A172 (cell line): ENCODE data around the gene TRPM2. TPM values are rescaled to one million over a fixed set of nuclear protein-coding genes. Genes with fewer than 3 reads are reported as not detected.

Source experiments
- DNase-seq: peaks from one replicate; pipeline ENCODE4 v3.0.0-alpha.2; 2015; ENCODE audit warnings: low spot score
- total RNA-seq: library from RNA; depleted of rRNA; stranded (reverse); fragments of >200 nt; shearing (Covaris generic); gene quantifications from 2 replicates; pipeline ENCODE4 v1.2.3, GENCODE V29; 2014

The TRPM2 gene
- total RNA-seq, 1 experiment from 2014 or later: 1.9 TPM

GRCh38 chr21:44444286-44444931, 91.0 kb downstream of the TRPM2 start:
- no peak for DNase-seq

DNA sequence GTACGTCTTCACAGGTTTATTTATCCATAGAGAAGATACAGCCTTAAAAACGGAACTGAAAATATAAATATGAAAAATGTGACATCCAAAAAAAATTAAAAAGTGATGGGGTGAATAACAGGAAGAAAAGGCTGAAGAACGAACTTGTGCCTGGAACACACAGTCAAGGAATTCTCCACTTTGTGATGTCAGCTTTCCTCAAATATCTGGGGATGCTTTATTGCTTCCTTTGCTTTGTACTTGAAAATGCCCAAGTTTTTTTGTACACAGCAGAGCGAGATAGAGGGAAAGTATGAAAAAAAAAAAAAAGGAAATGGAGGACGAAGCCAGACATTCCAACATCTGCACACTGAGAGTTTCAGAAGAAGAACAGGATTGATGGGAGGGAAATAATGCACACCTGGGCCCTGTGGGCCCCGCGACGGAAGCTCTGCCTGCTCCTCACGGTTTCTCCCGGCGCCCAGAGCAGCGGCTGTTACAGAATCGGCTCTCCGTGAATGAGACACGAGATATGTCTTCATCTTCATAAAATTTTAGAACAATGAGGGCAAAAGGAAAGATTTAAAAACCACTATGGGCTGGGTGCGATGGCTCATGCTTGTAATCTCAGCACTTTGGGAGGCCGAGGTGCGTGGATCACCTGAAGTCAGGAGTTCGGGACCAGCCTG, 91.9 kb downstream of the TRPM2 start:
- DNase-seq: no peak

DNA sequence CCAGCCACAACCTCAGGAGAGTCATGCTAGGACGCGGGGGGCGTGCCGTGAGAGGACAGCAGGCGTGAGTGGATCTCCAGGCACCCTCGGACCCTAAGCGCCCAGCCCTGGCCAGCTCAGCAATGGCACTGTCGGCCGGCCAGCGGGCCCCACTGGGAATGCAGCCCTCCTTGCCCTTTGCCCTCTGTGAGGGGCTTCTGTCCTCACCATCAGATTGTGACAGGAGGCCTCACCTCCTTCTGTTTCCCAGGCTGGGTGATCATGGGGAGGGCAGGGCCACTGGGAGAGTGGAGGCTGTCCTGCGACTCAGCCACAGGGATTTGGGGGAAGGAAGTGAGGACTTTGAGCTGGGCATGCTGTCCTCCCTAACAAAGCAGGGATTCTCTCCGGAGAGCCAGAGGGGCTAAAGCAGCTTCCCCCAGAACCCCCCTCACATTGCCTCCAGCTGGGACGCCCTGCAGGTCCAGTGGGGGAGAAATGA, 95.3 kb downstream of the TRPM2 start:
- DNase-seq: no peak

- DNase-seq: peak; percentile 13
Observed at GRCh38 chr21:44449473-44450363, 96.3 kb downstream of the TRPM2 start.

GRCh38 chr21:44450402-44450801, 97.0 kb downstream of the TRPM2 start:
- DNase-seq: no peak

DNA sequence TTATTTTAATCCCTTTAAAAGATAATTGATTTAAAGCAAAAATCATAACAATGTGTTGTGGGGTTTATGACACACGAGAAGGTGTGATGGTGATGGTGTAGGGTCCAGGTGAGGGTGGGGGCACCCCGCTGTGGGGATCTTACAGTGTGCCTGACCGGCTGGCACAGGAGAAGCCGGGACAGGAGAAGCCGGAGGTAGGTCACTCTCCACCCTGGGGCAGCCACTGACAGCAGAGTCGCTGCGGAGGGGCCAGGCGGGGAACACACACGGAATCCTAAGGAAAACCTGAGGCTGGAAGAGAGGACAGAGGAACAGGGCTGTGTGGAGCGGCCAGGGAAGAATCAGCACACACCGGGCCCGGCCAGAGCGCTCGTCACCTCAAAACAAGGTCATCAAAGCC, 97.6 kb downstream of the TRPM2 start:
- no peak for DNase-seq

- DNase-seq: no peak
Observed at GRCh38 chr21:44453120-44453519, 99.7 kb downstream of the TRPM2 start.

DNA sequence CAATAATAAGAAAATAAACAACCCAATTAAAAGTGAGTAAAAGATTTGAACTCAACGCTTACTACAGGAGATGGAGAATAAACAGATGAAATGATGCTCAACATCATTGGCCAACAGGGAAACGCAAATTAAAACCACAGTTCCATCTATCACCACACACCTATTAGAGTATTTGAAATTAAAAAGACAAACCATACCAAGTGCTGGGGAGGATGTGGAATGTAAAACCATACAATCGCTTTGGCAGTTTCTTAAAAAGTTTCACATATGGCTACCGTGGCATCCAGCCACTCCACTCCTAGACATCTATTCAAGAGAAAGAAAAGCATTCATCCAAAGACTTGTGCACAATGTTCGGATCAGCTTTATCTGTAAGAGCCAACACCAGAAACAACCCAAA, 100.6 kb downstream of the TRPM2 start:
- no peak for DNase-seq

DNA sequence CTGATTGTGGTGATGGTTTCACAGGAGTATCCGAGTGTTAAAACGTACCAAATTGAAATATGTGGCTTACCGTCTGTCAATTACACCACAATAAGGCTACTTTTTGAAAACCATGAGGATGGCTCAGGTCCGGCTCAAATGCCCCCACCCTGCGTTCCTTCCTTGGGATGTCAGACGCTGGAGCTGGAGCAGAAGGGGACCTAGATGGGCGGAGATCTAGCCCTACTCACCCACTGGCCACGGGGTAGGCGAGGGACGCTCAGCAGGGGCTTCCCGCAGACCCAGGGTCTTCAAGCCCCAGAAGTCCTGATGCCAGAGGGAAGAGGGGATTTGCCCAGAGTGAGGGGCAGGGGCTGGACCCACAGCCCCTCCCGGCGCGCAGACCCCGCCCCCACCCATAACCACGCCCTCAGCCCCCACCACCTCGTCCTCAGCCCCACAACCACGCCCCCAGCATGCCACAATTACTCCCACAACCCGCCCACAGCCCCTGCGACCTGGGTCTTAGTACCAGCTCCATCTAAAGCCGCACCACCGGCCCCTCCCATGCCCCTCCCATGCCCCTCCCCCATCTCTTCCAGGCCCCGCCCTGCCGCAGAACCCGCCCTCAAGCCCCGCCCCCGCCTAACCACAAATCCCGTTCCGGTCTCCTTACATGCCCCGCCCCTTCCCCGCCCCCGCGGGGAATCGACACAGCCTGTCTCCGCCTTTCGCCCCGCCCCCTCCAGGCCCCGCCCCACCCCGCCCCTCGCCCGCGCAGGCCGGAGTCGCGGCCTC, 101.5 kb downstream of the TRPM2 start, which contains the start of gene LRRC3:
TSS of gene LRRC3 (plus strand) at position 764 of the 777 bp plus-strand sequence. CDS start 1,135 bp downstream, outside the sequence.
- DNase-seq: peak; percentile 28

DNA sequence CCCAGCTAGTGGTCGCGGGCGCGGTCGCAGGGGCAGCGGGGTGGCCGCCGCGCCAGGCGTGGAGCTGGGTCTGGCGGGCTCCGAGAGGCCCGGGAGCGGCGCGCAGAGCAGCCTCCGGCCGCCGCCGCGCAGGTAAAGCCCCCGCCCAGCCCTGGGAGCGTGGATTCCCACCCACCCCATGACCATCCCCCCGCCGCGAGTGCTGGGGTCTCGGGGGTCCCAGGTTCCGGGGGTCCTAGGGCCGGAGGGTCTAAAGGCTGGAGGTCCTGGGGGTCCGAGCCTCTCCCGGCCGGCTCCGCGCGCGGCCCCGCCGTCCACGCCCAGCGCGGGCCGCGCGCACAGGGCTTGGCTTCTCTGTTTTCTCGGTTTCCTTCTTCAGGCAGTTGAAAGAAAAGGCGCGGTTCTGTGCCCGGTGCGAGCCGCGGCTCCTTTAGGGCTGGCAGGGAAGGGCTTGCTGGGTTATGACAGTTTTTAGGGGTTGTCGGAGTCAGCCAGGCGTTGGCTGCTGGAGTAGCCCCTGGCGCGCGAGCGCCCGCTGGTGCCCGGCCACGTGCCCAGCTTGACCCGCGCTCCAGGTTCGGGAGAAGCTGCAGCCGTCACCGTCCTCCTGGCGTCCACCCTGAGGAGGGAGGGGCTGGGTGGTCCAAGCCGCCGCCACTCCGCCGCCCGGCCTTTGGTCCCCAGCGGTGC, 102.2 kb downstream of the TRPM2 start:
- DNase-seq: no peak

- DNase-seq: no peak
Observed at GRCh38 chr21:44456214-44456914, 102.9 kb downstream of the TRPM2 start.

GRCh38 chr21:44456915-44457736, 103.7 kb downstream of the TRPM2 start:
- DNase-seq: no peak

GRCh38 chr21:44458971-44459711, 105.7 kb downstream of the TRPM2 start:
- DNase-seq: no peak

- no peak for DNase-seq
Observed at GRCh38 chr21:44459712-44460440, 106.5 kb downstream of the TRPM2 start.

DNA sequence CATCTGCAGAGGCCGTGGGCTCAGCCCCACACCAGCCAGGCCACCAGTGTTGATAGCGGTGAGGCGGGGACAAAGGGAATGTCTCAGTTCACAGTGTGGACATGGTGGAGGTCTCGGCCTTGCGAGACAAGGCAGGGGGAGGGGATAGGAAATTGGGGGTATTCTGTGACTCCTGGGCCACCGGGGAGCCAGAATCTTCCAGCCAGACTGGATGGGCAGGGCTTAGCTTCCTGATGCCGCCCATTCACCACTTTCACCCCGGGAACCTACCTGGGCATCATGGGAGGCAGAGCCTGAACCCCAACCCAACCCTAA, 107.0 kb downstream of the TRPM2 start:
- no peak for DNase-seq

- DNase-seq: no peak
Observed at GRCh38 chr21:44461005-44461404, 107.6 kb downstream of the TRPM2 start.

DNA sequence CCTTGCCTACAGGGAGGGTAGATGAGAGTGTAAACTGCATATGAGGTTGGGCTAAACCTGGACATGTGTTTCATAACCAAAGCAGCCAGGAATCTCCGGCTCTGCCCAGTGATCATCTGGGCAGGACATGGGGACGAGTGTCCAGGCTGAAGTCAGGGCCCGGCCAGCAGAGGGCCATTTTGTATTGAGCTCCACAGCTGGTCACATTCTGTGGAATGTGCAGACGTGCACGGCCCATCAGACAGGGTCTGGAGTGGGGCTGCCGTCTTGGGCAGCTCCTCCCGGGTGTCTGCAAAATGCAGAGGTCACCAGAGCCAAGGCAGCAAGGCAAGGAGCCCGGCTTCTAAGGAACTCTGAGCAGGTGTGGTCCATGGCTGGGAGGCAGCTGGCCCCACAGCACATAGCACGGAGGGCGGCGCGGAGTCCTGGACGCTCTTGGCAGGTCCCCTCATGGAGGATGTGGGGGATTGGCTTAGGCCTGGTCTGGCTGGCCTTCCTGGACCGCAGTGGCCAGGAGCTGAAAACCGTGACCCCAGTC, 108.1 kb downstream of the TRPM2 start:
- DNase-seq: no peak
